Mucosa of descending colon (tissue), 3 donors: ENCODE data around the gene NTRK3. TPM values are rescaled to one million over a fixed set of nuclear protein-coding genes. Genes with fewer than 3 reads are reported as not detected.

Experiments used
- ATAC-seq: fragments of 200-7000 bp; cut with Tn5 transposase; one replicate; pipeline ENCODE4 v1.9.1; 2020; ENCODE audit warnings: mild to moderate bottlenecking, moderate library complexity
- DNase-seq, 3 donors: peaks; one replicate each; pipeline ENCODE4 v3.0.0-alpha.2; 2020
- H3K36me3 ChIP-seq: fragments of 200-600 bp; one replicate; pipeline ENCODE4 v1.8.0; 2021; ENCODE audit warnings: low read depth, mild to moderate bottlenecking
- H3K4me1 ChIP-seq: fragments of 200-600 bp; one replicate; pipeline ENCODE4 v1.8.0; 2021; ENCODE audit warnings: low read depth, mild to moderate bottlenecking
- H3K4me3 ChIP-seq: fragments of 200-600 bp; one replicate; pipeline ENCODE4 v1.8.0; 2021; ENCODE audit warnings: mild to moderate bottlenecking
- H3K9me3 ChIP-seq: fragments of 200-600 bp; one replicate; pipeline ENCODE4 v1.8.0; 2021; ENCODE audit warnings: mild to moderate bottlenecking
- intact Hi-C, 2 donors: fragments of 100-400 bp; cut with DNase I in 1 of 2; cut with micrococcal nuclease in 1 of 2; formaldehyde crosslinking; loops; one replicate each; pipeline versions ENCODE4 v1.11.0 to v1.11.1; 2022; cut with DNase I, micrococcal nuclease
- total RNA-seq, 3 donors: library from RNA; stranded (reverse); fragmentation: NEBNext Ultra II Directional in 2 of 3; extraction: Animal tissue kit (Norgen Biotek cat#: 25700) in 2 of 3; gene quantifications; one replicate each; pipeline versions ENCODE4 v1.2.1 to v1.2.4, GENCODE V29; 2021 to 2023
- TF ChIP-seq, protein P1 (sequence below): fragments of 200-600 bp; IDR thresholded peaks from one replicate; pipeline ENCODE4 v1.8.0; 2022; ENCODE audit warnings: antibody characterized with exemption, mild to moderate bottlenecking
- donor health status: DM: no; HTN: no; CAD: no; lungs with moderate emphysema.
- donor health status: DM: no; HTN: no; CAD: no.
- donor health status: DM: no; HTN: yes; CAD: no.

NTRK3 gene
- total RNA-seq, 3 donors from 2014 or later = 0.78 to 2.8 (median 2.1) TPM

DNA sequence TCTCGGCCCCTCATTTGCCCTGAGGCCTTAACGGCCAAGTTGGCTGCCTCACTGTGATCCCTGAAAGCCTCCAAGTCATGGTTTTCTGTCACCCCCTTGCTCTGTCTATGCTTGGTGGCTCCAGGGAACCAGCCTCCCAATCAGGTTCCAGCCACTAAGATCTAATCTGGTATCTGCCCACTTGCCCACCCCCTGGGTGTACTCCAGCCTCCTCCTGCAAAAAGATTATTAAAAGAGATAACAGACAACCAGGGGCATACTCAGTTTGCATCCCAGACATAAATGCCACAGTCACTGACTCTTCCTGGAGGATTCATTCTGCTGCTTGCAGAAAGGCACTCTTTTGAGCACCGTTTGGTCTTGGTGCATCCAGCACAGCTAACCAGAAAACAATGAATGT is 103.9 kb downstream of the NTRK3 start:
- Histone ChIP-seq H3K9me3 (no peaks in the 10 kb centered on the region), H3K36me3 (no peaks in the 10 kb centered on the region), H3K4me1 (no peaks in the 10 kb centered on the region), H3K4me3 (no peak overlapping the region)
- intact Hi-C loops = no loop called here
- ATAC-seq (no peak), DNase-seq (no peak)
- TF ChIP-seq, protein P1, sequence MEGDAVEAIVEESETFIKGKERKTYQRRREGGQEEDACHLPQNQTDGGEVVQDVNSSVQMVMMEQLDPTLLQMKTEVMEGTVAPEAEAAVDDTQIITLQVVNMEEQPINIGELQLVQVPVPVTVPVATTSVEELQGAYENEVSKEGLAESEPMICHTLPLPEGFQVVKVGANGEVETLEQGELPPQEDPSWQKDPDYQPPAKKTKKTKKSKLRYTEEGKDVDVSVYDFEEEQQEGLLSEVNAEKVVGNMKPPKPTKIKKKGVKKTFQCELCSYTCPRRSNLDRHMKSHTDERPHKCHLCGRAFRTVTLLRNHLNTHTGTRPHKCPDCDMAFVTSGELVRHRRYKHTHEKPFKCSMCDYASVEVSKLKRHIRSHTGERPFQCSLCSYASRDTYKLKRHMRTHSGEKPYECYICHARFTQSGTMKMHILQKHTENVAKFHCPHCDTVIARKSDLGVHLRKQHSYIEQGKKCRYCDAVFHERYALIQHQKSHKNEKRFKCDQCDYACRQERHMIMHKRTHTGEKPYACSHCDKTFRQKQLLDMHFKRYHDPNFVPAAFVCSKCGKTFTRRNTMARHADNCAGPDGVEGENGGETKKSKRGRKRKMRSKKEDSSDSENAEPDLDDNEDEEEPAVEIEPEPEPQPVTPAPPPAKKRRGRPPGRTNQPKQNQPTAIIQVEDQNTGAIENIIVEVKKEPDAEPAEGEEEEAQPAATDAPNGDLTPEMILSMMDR = no peak

DNA sequence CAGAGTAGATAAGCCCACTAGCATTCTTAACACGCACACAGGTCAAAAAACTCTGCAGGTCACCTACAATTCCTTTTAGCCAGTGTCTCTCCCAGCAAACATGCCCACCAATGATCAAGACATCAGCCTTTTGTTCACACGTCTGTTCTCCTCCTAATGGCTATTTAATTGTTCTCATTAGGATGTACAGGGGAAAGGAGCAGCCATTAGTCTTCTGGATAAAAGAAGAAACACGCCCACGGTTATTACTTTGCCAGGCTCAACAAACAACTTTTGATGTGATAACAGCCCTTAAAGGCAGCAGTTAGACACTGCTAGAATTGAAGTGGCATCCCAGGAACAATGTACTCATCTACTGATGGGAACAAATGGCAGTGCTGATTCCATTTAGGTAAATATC is 108.8 kb downstream of the NTRK3 start:
- Histone ChIP-seq H3K36me3 (no peaks in the 10 kb centered on the region), H3K9me3 (no peaks in the 10 kb centered on the region), H3K4me1 (no peaks in the 10 kb centered on the region), H3K4me3 (no peak overlapping the region)
- intact Hi-C loops = no loop called here
- TF ChIP-seq, protein P1 = no peak
- DNase-seq = no peak
- ATAC-seq = no peak

DNA sequence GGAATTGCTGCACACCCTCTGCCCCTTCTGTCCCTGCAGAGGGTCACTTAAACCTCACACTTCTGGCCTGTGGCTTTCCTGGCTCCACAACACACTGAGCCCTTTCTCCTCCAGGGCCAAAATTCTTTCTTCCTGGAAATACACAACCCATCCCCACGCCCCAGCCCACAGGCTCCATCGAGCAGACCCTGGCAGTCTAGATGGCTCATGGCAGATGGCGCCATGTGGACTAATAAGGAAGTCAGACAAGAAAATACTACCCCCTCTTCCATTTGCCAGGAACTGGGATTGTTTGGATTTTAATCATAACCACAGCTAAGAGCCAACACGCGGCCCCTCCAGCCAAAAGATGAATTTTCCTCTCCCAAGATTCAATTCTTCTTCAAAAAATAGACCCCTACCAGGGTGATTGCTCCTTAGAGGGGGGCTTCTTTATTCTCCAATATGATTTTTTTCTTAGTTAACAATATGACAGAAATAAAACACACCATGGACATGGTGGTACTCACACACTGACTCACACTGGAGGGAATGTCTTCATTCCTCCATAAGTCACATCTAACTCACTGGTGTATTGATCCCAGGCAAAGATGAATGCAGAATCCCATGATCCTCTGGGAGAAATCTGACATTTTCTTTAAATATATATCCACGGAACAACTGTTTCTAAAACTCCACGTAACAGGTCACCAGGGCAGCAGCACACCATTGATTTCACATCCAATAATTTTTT is 111.5 kb downstream of the NTRK3 start:
- ATAC-seq (no peak), DNase-seq (no peak)
- Histone ChIP-seq H3K4me3 (no peak overlapping the region), H3K9me3 (no peaks in the 10 kb centered on the region), H3K36me3 (no peaks in the 10 kb centered on the region), H3K4me1 (no peaks in the 10 kb centered on the region)
- TF ChIP-seq, protein P1 = no peak
- intact Hi-C loops = no loop called here

DNA sequence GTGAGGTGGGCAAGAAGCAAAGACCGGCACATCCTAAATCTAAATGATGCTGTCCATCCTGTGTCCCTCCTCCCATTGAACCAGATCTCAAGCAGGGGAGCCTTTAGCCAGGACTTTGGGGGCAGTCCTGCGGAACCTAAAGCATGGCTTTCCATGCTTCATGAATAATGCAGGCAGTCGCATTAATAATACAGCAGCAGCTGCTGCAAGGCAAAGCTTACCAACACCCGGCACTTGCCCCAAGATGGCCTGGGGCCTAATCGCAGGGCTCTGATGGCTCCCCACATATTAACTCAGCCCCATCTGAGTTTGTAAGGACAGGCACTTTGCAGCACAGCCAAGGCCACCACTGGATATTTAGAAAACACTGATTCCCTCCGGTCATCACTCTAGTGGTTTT is 114.4 kb downstream of the NTRK3 start:
- Histone ChIP-seq H3K9me3 (no peaks in the 10 kb centered on the region), H3K4me3 (no peak overlapping the region), H3K36me3 (no peaks in the 10 kb centered on the region), H3K4me1 (no peaks in the 10 kb centered on the region)
- ATAC-seq = no peak
- TF ChIP-seq, protein P1 = no peak
- DNase-seq = no peak
- intact Hi-C loops = no loop called here

DNA sequence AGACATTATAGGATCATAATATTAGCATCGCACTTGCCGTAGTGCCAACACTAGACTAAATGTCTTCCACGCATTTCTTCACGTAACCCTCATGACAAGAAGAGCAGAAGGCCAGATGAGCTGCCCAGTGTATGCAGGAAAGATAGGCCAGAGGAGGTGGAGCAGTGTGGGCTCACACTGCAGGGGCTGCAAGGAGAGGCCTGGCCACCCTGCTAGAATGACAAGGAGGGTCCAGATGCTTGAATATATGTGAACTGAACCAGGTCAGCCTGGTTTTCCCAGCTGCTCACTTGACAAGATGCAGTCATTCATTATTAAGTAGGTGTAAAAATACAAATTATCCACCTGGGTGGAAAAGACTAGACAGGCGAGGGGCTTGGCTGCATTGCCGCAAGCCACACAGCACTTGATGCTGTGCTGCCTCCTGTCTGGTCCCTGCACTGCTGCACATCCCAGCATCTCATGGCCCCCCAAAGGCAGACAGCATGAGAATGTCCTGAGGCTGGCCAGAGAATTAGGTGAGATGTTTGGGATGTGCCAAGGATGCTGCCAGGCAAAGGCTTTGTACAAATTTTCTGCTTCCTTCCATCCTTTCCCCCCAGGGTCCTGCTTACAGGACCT is 115.2 kb downstream of the NTRK3 start:
- Histone ChIP-seq H3K4me3 (no peak overlapping the region), H3K9me3 (no peaks in the 10 kb centered on the region), H3K4me1 (no peaks in the 10 kb centered on the region), H3K36me3 (no peaks in the 10 kb centered on the region)
- TF ChIP-seq, protein P1 = no peak
- DNase-seq = no peak
- intact Hi-C loops = no loop called here
- no peak for ATAC-seq
